IMR-90 (cell line): ENCODE measurements around the gene LILRA6. TPM values are rescaled to one million over a fixed set of nuclear protein-coding genes. Genes with fewer than 3 reads are reported as not detected.
"Not testable (repeated sequence)": the region's sequence is repeated elsewhere in the genome, so short reads cannot be mapped to it uniquely, and the experiment has no call there.

Source experiments
- ATAC-seq: fragments of 200-7000 bp; cut with Tn5 transposase; 2 replicates; pipeline ENCODE4 v1.9.1; 2020; ENCODE audit warnings: low read depth, mild to moderate bottlenecking, moderate library complexity
- BruUV-seq: library from RNA; stranded (reverse); fragments of 400-500 nt; replicated peaks from 2 replicates; lab custom pipeline; 2021; lab: Mats Ljungman, UMichigan
- CTCF ChIA-PET: fragments of 300-600 bp; formaldehyde crosslinking; extraction: SDS; loops from one replicate; lab custom pipeline; 2021; ENCODE audit warnings: antibody characterized with exemption; lab: Yijun Ruan, JAX
- POLR2A ChIA-PET: fragments of 300-600 bp; sonication (Branson Sonifier 250); formaldehyde crosslinking; loops from one replicate; lab custom pipeline; 2022; ENCODE audit warnings: antibody characterized with exemption; ENCODE audit not compliant: unreplicated experiment; lab: Charles Lee
- DNase-seq: peaks from one replicate; pipeline ENCODE4 v3.0.0; 2013
- H2AFZ ChIP-seq: replicated peaks from 2 replicates; pipeline ENCODE3; 2013; ENCODE audit warnings: low read length, mild to moderate bottlenecking; ENCODE audit not compliant: poor library complexity
- H2AK5ac ChIP-seq: 2 replicates; pipeline ENCODE4 v1.6.1; 2013; ENCODE audit warnings: low read depth, low read length, inconsistent platforms
- H2AK9ac ChIP-seq: replicated peaks from 2 replicates; pipeline ENCODE3; 2013; ENCODE audit warnings: mild to moderate bottlenecking, low read depth, low read length, moderate library complexity; ENCODE audit not compliant: poor library complexity
- H2BK120ac ChIP-seq: 2 replicates; pipeline ENCODE4 v1.6.1; 2013; ENCODE audit warnings: low read depth, low read length, inconsistent platforms
- H2BK15ac ChIP-seq: 3 replicates; pipeline ENCODE4 v1.6.1; 2013; ENCODE audit warnings: low read depth, low read length, inconsistent platforms
- H2BK20ac ChIP-seq: 2 replicates; pipeline ENCODE4 v1.6.1; 2013; ENCODE audit warnings: low read depth, mild to moderate bottlenecking, inconsistent platforms, low read length, moderate library complexity
- H2BK5ac ChIP-seq: 2 replicates; pipeline ENCODE4 v1.6.1; 2013; ENCODE audit warnings: mild to moderate bottlenecking, low read depth, low read length, inconsistent platforms; ENCODE audit not compliant: poor library complexity, severe bottlenecking
- H3K14ac ChIP-seq: replicated peaks from 2 replicates; pipeline ENCODE4 v1.6.1; 2013; ENCODE audit warnings: low read depth, low read length, inconsistent platforms
- H3K18ac ChIP-seq: 2 replicates; pipeline ENCODE4 v1.6.1; 2013; ENCODE audit warnings: low read depth, low read length, control low read depth
- H3K23ac ChIP-seq: 2 replicates; pipeline ENCODE4 v1.6.1; 2013; ENCODE audit warnings: low read depth, low read length, inconsistent platforms
- H3K27ac ChIP-seq: 2 replicates; pipeline ENCODE4 v1.5.1; 2013; ENCODE audit warnings: mild to moderate bottlenecking, control low read depth, low read length; ENCODE audit not compliant: insufficient read depth
- H3K27me3 ChIP-seq: 2 replicates; pipeline ENCODE4 v1.6.1; 2013; ENCODE audit warnings: low read length; ENCODE audit not compliant: control insufficient read depth, insufficient read depth
- H3K36me3 ChIP-seq: 2 replicates; pipeline ENCODE4 v1.6.1; 2013; ENCODE audit warnings: low read length, mixed read lengths; ENCODE audit not compliant: control insufficient read depth, insufficient read depth
- H3K4ac ChIP-seq: 2 replicates; pipeline ENCODE4 v1.6.1; 2013; ENCODE audit warnings: low read depth, low read length, inconsistent platforms
- H3K4me1 ChIP-seq: 2 replicates; pipeline ENCODE4 v1.6.1; 2013; ENCODE audit warnings: low read length, mixed read lengths; ENCODE audit not compliant: control insufficient read depth, insufficient read depth
- H3K4me2 ChIP-seq: 2 replicates; pipeline ENCODE4 v1.6.1; 2013; ENCODE audit warnings: low read depth, mild to moderate bottlenecking, control low read depth, low read length, moderate library complexity
- H3K4me3 ChIP-seq: 2 replicates; pipeline ENCODE4 v1.5.1; 2013; ENCODE audit warnings: low read depth, mild to moderate bottlenecking, control low read depth, low read length, moderate library complexity; ENCODE audit not compliant: insufficient read depth
- H3K56ac ChIP-seq: 2 replicates; pipeline ENCODE4 v1.6.1; 2013; ENCODE audit warnings: low read length, inconsistent platforms; ENCODE audit not compliant: insufficient read depth; ENCODE audit errors: extremely low read depth
- H3K79me1 ChIP-seq, 2 experiments: 2 replicates each; pipeline ENCODE4 v1.6.1; 2013; ENCODE audit warnings: low read length in 2 of 2, inconsistent platforms in 1 of 2, low read depth in 1 of 2
- H3K9ac ChIP-seq: 2 replicates; pipeline ENCODE4 v1.6.1; 2013; ENCODE audit warnings: low read depth, low read length, control low read depth
- H3K9me1 ChIP-seq: 2 replicates; pipeline ENCODE4 v1.6.1; 2013; ENCODE audit warnings: low read length, inconsistent platforms; ENCODE audit not compliant: insufficient read depth
- H3K9me3 ChIP-seq: 2 replicates; pipeline ENCODE4 v1.6.1; 2013; ENCODE audit warnings: low read length; ENCODE audit not compliant: control insufficient read depth, insufficient read depth
- H4K20me1 ChIP-seq: 2 replicates; pipeline ENCODE4 v1.6.1; 2013; ENCODE audit warnings: low read length, inconsistent platforms; ENCODE audit not compliant: insufficient read depth
- H4K5ac ChIP-seq: 2 replicates; pipeline ENCODE4 v1.6.1; 2013; ENCODE audit warnings: mild to moderate bottlenecking, low read depth, low read length, control low read depth
- H4K8ac ChIP-seq, 2 experiments: 2 replicates each; pipeline ENCODE4 v1.6.1; 2013; ENCODE audit warnings: low read depth in 2 of 2, low read length in 2 of 2, control low read depth in 1 of 2, inconsistent platforms in 1 of 2
- H4K91ac ChIP-seq: 2 replicates; pipeline ENCODE4 v1.6.1; 2013; ENCODE audit warnings: low read depth, low read length, inconsistent platforms; ENCODE audit not compliant: insufficient read depth
- WGBS, 2 experiments: methylation state at CpG; one replicate each; pipeline versions ENCODE4 v1.1.5 to v1.1.7; 2013; ENCODE audit warnings: missing lambda C conversion rate in 2 of 2; ENCODE audit not compliant: insufficient read length in 1 of 2; ENCODE audit errors: extremely low coverage in 2 of 2; 5-methylcytosine and 5-hydroxymethylcytosine counted together
- dilution Hi-C: fragments of 300-500 bp; cut with HindIII; formaldehyde crosslinking; loops from one replicate; pipeline ENCODE4 v1.14.3; 2018; ENCODE audit warnings: low sequenced_read_pairs; ENCODE audit not compliant: unreplicated experiment
- in situ Hi-C: fragments of 300-500 bp; cut with MboI; formaldehyde crosslinking; loops from 3 replicates; pipeline ENCODE4 v1.14.3; 2019; ENCODE audit warnings: low sequenced_read_pairs, inconsistent platforms, mixed read lengths
- intact Hi-C: fragments of 100-400 bp; cut with micrococcal nuclease; formaldehyde crosslinking; loops from 2 replicates; pipeline ENCODE4 v1.10.0; 2022
- polyA plus RNA-seq, 3 experiments: library from polyadenylated mRNA; depleted of rRNA; stranded (reverse); fragments of >200 nt; gene quantifications; 2 replicates each; pipeline ENCODE4 v1.2.3, GENCODE V29; 2012; ENCODE audit warnings: low replicate concordance in 1 of 3
- total RNA-seq: library from RNA; depleted of rRNA; stranded (reverse); fragments of >200 nt; gene quantifications from 2 replicates; pipeline ENCODE4 v1.2.3, GENCODE V29; 2012

LILRA6 gene
- total and polyA plus RNA-seq, 2 of the 4 experiments (the other 2 are of a cell fraction): not detected

DNA sequence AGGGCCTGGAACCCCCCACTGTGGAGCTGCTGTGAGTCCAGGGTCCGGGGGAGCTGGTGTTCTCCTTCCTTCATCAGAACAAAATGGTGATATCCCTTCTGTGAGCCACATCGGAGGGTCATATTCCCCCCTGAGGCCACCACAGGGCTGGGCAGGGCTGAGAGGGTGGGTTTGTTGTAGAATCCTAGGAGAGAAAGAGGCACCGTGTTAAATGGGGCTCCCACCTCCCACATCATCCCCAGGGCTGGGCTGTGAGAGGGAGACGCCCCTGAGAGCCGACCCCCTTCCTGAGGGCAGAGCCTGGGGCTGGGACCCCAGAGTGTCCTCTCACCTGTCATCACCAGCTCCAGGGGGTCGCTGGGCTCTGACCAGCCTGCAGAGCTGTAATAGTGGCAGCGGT lies 20.6 kb downstream of the LILRA6 start:
- H3K4ac ChIP-seq, H3K79me1 ChIP-seq, H3K36me3 ChIP-seq, H2AK5ac ChIP-seq, H3K27ac ChIP-seq, CTCF ChIA-PET, H4K91ac ChIP-seq, H2BK15ac ChIP-seq, in situ Hi-C loops, H3K4me3 ChIP-seq, H3K18ac ChIP-seq, H3K4me2 ChIP-seq, H3K56ac ChIP-seq, ATAC-seq, H3K9ac ChIP-seq, H4K20me1 ChIP-seq, H2BK120ac ChIP-seq, H4K5ac ChIP-seq, H3K9me1 ChIP-seq, H2AFZ ChIP-seq, BruUV-seq, dilution Hi-C loops, H4K8ac ChIP-seq, H2BK20ac ChIP-seq, DNase-seq, H3K27me3 ChIP-seq, POLR2A ChIA-PET, H3K23ac ChIP-seq, H3K9me3 ChIP-seq, H3K4me1 ChIP-seq, H3K14ac ChIP-seq, H2AK9ac ChIP-seq, intact Hi-C loops, H2BK5ac ChIP-seq: not testable (repeated sequence)
- WGBS, 2 experiments: no CpG with 5 or more reads among the region's 7 CpGs

DNA sequence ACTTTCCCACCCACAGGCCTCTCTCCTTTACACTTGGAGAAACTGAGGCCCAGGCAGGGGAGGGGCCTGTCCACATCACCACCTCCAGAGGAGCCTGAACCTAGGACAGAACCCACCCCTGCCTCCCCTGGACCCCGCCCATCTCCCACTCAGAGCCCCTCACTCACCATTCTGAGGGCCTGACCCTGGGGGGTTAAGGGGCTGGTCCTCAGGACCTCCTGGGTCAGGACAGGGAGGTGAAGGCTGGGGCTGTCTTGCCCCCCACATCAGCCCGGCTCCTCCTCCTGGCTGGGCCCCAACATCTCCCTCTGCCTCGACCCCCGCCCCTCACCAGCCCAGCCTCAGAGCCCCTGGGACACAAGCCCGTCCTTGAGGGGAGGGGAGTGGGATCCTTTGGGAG lies 22.9 kb downstream of the LILRA6 start:
- H4K8ac ChIP-seq, H3K4ac ChIP-seq, H2AK5ac ChIP-seq, H4K5ac ChIP-seq, H2AK9ac ChIP-seq, ATAC-seq, H3K9me3 ChIP-seq, H2BK20ac ChIP-seq, H3K4me1 ChIP-seq, dilution Hi-C loops, intact Hi-C loops, H3K4me2 ChIP-seq, H3K23ac ChIP-seq, DNase-seq, H3K27ac ChIP-seq, in situ Hi-C loops, POLR2A ChIA-PET, H4K91ac ChIP-seq, H3K18ac ChIP-seq, H3K9me1 ChIP-seq, CTCF ChIA-PET, H3K36me3 ChIP-seq, H3K79me1 ChIP-seq, H3K56ac ChIP-seq, H2BK120ac ChIP-seq, H3K14ac ChIP-seq, H2BK15ac ChIP-seq, H3K4me3 ChIP-seq, H3K27me3 ChIP-seq, BruUV-seq, H4K20me1 ChIP-seq, H2AFZ ChIP-seq, H2BK5ac ChIP-seq, H3K9ac ChIP-seq: not testable (repeated sequence)
- WGBS, 2 experiments: no CpG with 5 or more reads among the region's 5 CpGs
